ENCODE data around the gene PARP11. TPM values are rescaled to one million over a fixed set of nuclear protein-coding genes. Genes with fewer than 3 reads are reported as not detected.

PARP11 gene
- total RNA-seq, 1 experiment from 2014 or later = not detected

GRCh38 chr12:3832738-3833137 is 40.5 kb downstream of the PARP11 start:
- H3K9me3 ChIP-seq (ENCODE audit: insufficient read depth, low read depth) = no peaks in the 10 kb centered on the region
- no peak for DNase-seq
- no peak overlapping the region for H2AFZ ChIP-seq
- no peaks in the 10 kb centered on the region for H3F3A ChIP-seq (ENCODE audit: insufficient read depth, low read depth)
- CTCF ChIA-PET = no interaction called here
- H3K4me2 ChIP-seq = no peak overlapping the region
- H3K4me3 ChIP-seq = no peak overlapping the region
- peaks cover 46% of the 10 kb centered on the region; the same call in 1 of the 2 replicates for H3K27me3 ChIP-seq (ENCODE audit: insufficient read depth, low read depth)
- H3K79me2 ChIP-seq (ENCODE audit: low read depth) = no peaks in the 10 kb centered on the region
- no peaks in the 10 kb centered on the region for H3K4me1 ChIP-seq (replicated peaks; ENCODE audit: insufficient read depth)
- H3K9me2 ChIP-seq (ENCODE audit: insufficient read depth) = no peaks in the 10 kb centered on the region
- H3K36me3 ChIP-seq (ENCODE audit: low read depth) = no peaks in the 10 kb centered on the region
- POLR2A ChIA-PET (ENCODE audit: unreplicated experiment) = no interaction called here
- no peaks in the 10 kb centered on the region for H4K20me1 ChIP-seq (ENCODE audit: insufficient read depth)
- TF ChIP-seq EZH2 (IDR thresholded peaks at IDR 0.05; ENCODE audit: low read depth) (no peak), CTCF (conservative IDR thresholded peaks at IDR 0.05) (no peak)
- intact Hi-C loops (cut with micrococcal nuclease; ENCODE audit: unreplicated experiment) = no loop called here
- no TSS peak for BruUV-seq (replicated peaks)
- H3K27ac ChIP-seq = no peak overlapping the region

- intact Hi-C loops (cut with micrococcal nuclease; ENCODE audit: unreplicated experiment) = no loop called here
- Histone ChIP-seq H3K9me3 (ENCODE audit: insufficient read depth, low read depth) (no peaks in the 10 kb centered on the region), H3K36me3 (ENCODE audit: low read depth) (no peaks in the 10 kb centered on the region), H2AFZ (no peak overlapping the region), H3K9me2 (ENCODE audit: insufficient read depth) (no peaks in the 10 kb centered on the region), H3K27me3 (ENCODE audit: insufficient read depth, low read depth) (peaks cover 55% of the 10 kb centered on the region; the same call in 1 of the 2 replicates), H3K4me1 (replicated peaks; ENCODE audit: insufficient read depth) (no peaks in the 10 kb centered on the region), H4K20me1 (ENCODE audit: insufficient read depth) (no peaks in the 10 kb centered on the region), H3K79me2 (ENCODE audit: low read depth) (no peaks in the 10 kb centered on the region), H3K27ac (no peak overlapping the region), H3K4me3 (no peak overlapping the region), H3K4me2 (no peak overlapping the region), H3F3A (ENCODE audit: insufficient read depth, low read depth) (no peaks in the 10 kb centered on the region)
- POLR2A ChIA-PET (ENCODE audit: unreplicated experiment) = no interaction called here
- BruUV-seq (replicated peaks) = no TSS peak
- no peak for DNase-seq
- CTCF ChIA-PET = no interaction called here
- TF ChIP-seq CTCF (conservative IDR thresholded peaks at IDR 0.05) (no peak), EZH2 (IDR thresholded peaks at IDR 0.05; ENCODE audit: low read depth) (no peak)
Measured at GRCh38 chr12:3828888-3829287, 44.3 kb downstream of the PARP11 start.

GRCh38 chr12:3827301-3828000 is 45.7 kb downstream of the PARP11 start:
- no peak overlapping the region for H3K27ac ChIP-seq
- TF ChIP-seq CTCF (conservative IDR thresholded peaks at IDR 0.05) = no peak
- no peak for TF ChIP-seq EZH2 (IDR thresholded peaks at IDR 0.05; ENCODE audit: low read depth)
- BruUV-seq (replicated peaks) = no TSS peak
- H3K4me2 ChIP-seq = no peak overlapping the region
- DNase-seq = no peak
- H2AFZ ChIP-seq = no peak overlapping the region
- H3K79me2 ChIP-seq (ENCODE audit: low read depth) = no peaks in the 10 kb centered on the region
- H4K20me1 ChIP-seq (ENCODE audit: insufficient read depth) = no peaks in the 10 kb centered on the region
- POLR2A ChIA-PET (ENCODE audit: unreplicated experiment) = no interaction called here
- CTCF ChIA-PET = no interaction called here
- H3K4me1 ChIP-seq (replicated peaks; ENCODE audit: insufficient read depth) = no peaks in the 10 kb centered on the region
- H3K36me3 ChIP-seq (ENCODE audit: low read depth) = no peaks in the 10 kb centered on the region
- intact Hi-C loops (cut with micrococcal nuclease; ENCODE audit: unreplicated experiment) = no loop called here
- peaks cover 57% of the 10 kb centered on the region for H3K27me3 ChIP-seq (ENCODE audit: insufficient read depth, low read depth)
- H3K9me2 ChIP-seq (ENCODE audit: insufficient read depth) = no peaks in the 10 kb centered on the region
- no peaks in the 10 kb centered on the region for H3F3A ChIP-seq (ENCODE audit: insufficient read depth, low read depth)
- H3K4me3 ChIP-seq = no peak overlapping the region
- no peaks in the 10 kb centered on the region for H3K9me3 ChIP-seq (ENCODE audit: insufficient read depth, low read depth)
